ENCODE data around the gene SEMA3F.

SEMA3F gene

GRCh38 chr3:50171540-50172301, 16.6 kb downstream of the SEMA3F start:
- no peak for DNase-seq

DNA sequence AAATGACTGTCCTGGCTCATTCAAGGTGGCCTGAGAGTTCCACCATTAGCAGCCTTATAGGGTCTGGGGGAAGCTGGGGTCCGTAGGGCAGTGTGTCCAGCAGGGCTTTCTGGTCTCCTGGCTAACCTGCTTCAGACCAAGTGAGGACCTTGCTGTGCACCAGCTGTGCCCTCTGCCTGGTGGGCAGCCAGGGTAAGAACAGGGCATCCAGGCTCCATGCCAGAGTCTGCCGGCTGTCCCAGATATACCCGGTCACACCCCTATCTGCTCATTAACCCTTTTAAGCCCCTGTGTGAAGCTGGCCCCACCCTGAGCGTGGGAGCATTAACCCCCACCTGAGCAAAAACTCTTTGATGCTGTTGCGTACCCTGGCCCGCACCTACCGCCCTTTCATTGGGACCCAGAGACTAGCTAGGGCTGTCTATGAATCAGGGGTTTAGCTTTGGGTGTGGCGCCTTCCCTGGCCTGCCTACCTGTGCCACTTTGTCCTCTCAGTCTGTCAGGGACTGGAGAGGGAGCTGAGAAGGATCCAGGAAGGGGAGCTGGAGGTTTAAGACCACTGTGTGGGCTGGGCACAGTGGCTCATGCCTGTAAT, 17.6 kb downstream of the SEMA3F start:
- DNase-seq = no peak

- DNase-seq = no peak
These were observed 18.8 kb downstream of the SEMA3F start for GRCh38 chr3:50173685-50174516.

- no peak for DNase-seq
These were observed 19.4 kb downstream of the SEMA3F start for GRCh38 chr3:50174517-50174895.

DNA sequence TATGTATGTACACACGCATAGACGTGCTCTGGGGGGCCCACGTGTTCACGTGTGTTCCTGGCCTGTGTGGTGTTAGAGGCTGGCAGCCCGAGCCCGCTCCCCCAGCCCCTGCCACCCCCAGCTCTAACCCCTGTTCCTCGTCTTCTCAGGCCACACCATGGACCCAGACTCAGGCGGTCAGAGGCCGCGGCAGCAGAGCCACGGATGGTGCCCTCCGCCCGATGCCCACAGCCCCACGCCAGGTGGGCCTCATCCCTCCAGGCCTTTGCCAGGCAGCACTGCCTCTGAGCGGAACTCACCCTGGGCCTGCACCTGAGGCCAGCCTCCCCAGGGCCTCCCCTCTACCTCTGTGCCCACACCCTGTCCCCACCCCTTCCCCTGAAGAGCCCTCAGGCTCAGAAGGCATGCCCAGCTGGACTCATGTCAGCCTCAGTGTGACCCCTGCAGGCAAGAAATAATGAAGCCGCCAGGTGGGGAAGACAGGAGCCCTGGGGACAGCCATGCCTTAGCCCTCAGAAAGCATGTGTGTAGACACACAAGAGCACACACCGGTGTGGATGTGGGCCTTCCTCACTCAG, 19.9 kb downstream of the SEMA3F start:
- no peak for DNase-seq

GRCh38 chr3:50177346-50177745, 22.2 kb downstream of the SEMA3F start:
- DNase-seq = no peak

DNA sequence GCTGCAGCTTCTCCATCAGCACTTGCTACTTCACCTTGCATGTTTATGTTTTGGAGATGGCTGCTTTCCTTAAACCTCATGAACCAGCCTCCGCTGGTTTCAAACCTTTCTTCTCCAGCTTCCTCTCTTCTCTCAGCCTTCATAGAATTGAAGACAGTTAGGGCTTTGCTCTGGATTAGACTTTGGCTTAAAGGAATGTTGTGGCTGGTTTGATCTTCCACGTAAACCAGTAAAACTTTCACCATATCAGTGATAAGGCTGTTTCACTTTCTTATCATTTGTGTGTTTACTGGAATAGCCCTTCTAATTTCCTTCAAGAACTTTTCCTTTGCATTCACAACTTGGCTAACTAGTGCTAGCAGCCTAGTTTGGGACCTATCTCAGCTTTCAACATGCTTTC, 24.6 kb downstream of the SEMA3F start:
- DNase-seq = no peak

DNA sequence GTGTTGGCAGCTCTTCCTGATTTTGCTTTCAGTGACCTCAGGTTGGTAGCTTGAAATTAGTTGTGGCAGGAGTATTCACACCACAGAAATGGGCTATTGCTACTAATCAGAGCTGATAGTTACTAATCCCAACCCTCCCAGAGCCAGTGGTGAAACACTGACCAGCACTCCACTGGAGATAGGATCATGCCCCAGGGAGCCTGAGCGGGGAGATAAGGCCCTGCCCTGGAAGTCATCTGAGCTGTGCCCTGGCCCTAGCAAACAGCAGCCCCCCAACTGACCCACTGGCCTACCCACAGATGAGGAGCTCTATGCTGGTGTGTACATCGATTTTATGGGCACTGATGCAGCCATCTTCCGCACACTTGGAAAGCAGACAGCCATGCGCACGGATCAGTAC, 26.9 kb downstream of the SEMA3F start:
- no peak for DNase-seq

GRCh38 chr3:50182533-50183099, 27.5 kb downstream of the SEMA3F start:
- no peak for DNase-seq

DNA sequence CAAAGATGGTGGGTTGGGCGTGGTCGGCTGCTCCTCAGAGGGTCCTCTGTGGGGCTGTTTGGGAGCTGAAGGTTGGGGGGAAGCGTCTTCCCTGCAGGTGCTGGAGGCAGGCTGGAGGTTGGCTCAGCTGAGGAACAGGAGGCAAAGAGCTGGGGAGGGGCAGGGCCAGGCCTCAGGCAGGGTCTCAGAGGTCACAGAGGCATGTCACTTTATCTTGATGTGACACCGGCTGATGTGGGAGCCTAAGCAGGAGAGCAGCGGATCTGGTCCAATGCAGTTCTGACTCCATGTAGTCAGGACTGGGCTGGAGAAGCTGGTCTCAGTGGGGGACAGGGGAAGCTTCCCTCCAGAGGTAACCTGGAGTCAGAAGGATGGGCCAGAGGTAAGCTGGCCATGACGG, 28.6 kb downstream of the SEMA3F start:
- DNase-seq = no peak

GRCh38 chr3:50184242-50184978, 29.3 kb downstream of the SEMA3F start:
- DNase-seq = no peak

DNA sequence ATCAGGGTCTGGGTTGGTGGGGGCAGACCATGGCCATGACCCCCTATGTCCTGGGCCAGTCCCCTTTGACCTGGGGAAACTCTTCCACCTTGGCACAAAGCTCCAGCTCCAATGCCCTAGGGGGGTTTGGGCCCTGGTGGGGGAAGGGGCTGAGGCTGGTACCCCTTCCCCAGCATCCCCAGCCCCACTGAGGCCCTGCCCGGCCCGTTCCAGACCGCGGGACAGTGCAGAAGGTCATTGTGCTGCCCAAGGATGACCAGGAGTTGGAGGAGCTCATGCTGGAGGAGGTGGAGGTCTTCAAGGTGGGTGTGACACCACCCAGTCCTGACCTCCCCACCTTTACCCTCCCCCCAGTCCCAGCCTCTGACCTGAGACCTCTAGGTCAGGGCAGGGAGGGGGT, 30.1 kb downstream of the SEMA3F start:
- DNase-seq = no peak

GRCh38 chr3:50186096-50186495, 31.0 kb downstream of the SEMA3F start:
- DNase-seq = no peak

- no peak for DNase-seq
These were observed 32.6 kb downstream of the SEMA3F start for GRCh38 chr3:50187750-50188149.

- peak; percentile 58 for DNase-seq
These were observed 34.1 kb downstream of the SEMA3F start for GRCh38 chr3:50189274-50189673.

- DNase-seq = no peak
These were observed 34.9 kb downstream of the SEMA3F start for GRCh38 chr3:50189989-50190388.

- no peak for DNase-seq
These were observed 36.0 kb downstream of the SEMA3F start, which contains the start of gene GNAT1 for GRCh38 chr3:50190936-50191660. GNAT1 (plus strand) TSS chr3:50191610; CDS start chr3:50191726, 116 bp downstream.

DNA sequence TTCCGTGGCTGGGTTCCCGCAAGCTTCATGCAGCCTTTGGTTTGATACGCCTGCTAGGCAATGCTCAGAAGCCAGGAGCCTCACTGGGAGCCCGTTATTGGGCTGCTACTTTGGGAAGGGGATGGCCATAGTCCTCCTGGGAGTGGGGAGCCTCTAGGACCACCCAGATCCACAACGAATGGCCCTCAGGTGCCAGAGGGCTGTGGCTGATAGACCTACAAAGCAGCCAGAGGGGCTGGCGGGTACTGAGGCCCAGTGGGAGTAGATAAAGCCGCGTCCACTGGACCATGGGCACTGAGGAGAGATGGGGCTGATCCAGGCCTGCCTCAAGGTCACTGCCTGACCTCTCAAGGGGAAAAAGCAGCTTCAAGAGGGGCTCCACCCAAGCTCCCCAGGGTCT, 37.0 kb downstream of the SEMA3F start:
- DNase-seq = no peak

DNA sequence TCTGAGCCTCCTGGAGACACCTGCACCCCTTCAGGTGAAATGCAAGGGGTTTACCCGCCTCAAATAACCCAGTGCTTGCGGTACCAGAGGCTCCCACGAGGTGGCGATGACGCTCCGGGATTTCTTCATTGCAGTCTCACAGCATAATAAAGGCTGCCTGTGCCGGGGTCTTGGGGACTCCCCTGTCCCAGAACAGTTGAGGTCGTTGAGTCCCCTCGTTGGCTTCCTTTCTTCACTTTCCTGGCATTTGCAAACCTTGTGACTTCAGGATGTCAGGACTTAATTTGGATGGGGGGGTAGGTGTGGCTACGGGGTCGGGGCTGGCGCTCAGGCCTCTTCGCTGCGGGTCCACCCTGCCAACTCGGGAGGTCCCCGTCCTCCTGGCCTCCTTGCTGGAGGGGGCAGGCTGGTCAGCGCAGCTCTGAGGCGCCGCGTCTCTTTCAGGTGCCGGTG, 37.6 kb downstream of the SEMA3F start:
- DNase-seq = peak; percentile 39

DNA sequence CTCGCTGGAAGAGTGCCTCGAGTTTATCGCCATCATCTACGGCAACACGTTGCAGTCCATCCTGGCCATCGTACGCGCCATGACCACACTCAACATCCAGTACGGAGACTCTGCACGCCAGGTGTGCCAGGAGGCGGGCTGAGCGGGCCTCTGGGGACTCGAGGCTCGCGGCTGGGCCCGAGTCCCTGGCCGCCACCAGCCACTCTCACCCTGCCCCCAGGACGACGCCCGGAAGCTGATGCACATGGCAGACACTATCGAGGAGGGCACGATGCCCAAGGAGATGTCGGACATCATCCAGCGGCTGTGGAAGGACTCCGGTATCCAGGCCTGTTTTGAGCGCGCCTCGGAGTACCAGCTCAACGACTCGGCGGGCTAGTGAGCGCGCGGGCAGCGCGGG, 38.2 kb downstream of the SEMA3F start:
- no peak for DNase-seq

DNA sequence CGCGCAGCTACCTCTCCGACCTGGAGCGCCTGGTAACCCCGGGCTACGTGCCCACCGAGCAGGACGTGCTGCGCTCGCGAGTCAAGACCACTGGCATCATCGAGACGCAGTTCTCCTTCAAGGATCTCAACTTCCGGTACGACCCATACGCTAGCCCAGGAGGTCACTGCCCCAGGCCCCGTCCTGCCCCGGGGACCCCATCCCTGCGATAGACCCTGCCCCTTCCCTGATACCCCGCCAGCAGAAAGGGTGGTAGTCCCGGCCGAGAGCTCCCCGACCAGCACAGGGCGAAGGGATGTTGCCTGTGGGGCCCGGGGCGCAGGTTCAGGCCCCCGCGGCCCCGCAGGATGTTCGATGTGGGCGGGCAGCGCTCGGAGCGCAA, 38.6 kb downstream of the SEMA3F start:
- no peak for DNase-seq
